ENCODE results near the gene INAFM2. TPM values are rescaled to one million over a fixed set of nuclear protein-coding genes. Genes with fewer than 3 reads are reported as not detected.

INAFM2 gene
- total RNA-seq, 2 experiments from 2014 or later: 3.3 to 4.4 TPM

DNA sequence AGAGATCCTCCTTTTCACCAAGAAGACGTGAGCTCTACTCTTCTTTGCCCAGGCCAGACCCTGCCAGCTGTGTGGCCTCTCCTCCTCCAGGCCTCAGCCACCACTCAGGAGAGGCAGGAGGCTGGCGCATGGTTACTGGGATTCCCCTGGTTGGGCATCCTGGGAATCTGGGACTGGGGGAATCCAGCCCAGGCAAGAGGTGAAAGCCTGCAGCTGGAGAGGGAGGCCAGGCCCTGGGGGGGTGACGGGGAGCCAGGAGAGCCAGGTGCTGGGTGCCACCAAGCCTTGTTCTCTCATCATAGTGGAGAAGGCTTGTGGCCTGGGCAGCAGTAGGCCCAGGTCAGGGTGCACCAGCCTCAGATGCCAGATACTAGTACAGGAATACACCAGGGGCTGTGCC, 11.0 kb downstream of the INAFM2 start:
- TF ChIP-seq, protein P1, sequence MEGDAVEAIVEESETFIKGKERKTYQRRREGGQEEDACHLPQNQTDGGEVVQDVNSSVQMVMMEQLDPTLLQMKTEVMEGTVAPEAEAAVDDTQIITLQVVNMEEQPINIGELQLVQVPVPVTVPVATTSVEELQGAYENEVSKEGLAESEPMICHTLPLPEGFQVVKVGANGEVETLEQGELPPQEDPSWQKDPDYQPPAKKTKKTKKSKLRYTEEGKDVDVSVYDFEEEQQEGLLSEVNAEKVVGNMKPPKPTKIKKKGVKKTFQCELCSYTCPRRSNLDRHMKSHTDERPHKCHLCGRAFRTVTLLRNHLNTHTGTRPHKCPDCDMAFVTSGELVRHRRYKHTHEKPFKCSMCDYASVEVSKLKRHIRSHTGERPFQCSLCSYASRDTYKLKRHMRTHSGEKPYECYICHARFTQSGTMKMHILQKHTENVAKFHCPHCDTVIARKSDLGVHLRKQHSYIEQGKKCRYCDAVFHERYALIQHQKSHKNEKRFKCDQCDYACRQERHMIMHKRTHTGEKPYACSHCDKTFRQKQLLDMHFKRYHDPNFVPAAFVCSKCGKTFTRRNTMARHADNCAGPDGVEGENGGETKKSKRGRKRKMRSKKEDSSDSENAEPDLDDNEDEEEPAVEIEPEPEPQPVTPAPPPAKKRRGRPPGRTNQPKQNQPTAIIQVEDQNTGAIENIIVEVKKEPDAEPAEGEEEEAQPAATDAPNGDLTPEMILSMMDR (conservative IDR thresholded peaks at IDR 0.05; ENCODE audit: low read length): no peak
- TF ChIP-seq EZH2phosphoT487 (IDR thresholded peaks at IDR 0.05; ENCODE audit: borderline replicate concordance, low read depth, low read length): no peak
- intact Hi-C loops (cut with micrococcal nuclease; ENCODE audit: unreplicated experiment): no loop called here
- BruUV-seq (replicated peaks): no TSS peak
- CTCF ChIA-PET (ENCODE audit: unreplicated experiment): interaction anchor here (1.1 kb wide), 1 partner anchor 14 kb away, joined by 3 read pairs; no protein-coding TSS in a partner anchor
- no peak for DNase-seq (ENCODE audit: low spot score)
- H3K4me3 ChIP-seq (ENCODE audit: low read depth, low read length, poor library complexity, severe bottlenecking): no peak overlapping the region
- H3K79me2 ChIP-seq (ENCODE audit: insufficient read depth, low read depth, low read length): no peaks in the 10 kb centered on the region
- POLR2A ChIA-PET: interaction anchor here (1.0 kb wide), 1 partner anchor 21 kb away, joined by 3 read pairs; no protein-coding TSS in a partner anchor
- no peak overlapping the region for H3K27ac ChIP-seq (ENCODE audit: low read depth, low read length, poor library complexity, severe bottlenecking)
- no peaks in the 10 kb centered on the region for H3K9me3 ChIP-seq (ENCODE audit: low read length)
- H3K9me2 ChIP-seq (ENCODE audit: insufficient read depth, low read length): no peaks in the 10 kb centered on the region
- no peak overlapping the region for H3K4me2 ChIP-seq (ENCODE audit: low read length)
- H2AFZ ChIP-seq (ENCODE audit: low read length): no peak overlapping the region
- H3K4me1 ChIP-seq (ENCODE audit: insufficient read depth, low read length, poor library complexity, severe bottlenecking): peaks cover 13% of the 10 kb centered on the region
- no peaks in the 10 kb centered on the region for H3K36me3 ChIP-seq (ENCODE audit: insufficient read depth, low read length)
- H4K20me1 ChIP-seq (ENCODE audit: insufficient read depth, low read length): no peaks in the 10 kb centered on the region

DNA sequence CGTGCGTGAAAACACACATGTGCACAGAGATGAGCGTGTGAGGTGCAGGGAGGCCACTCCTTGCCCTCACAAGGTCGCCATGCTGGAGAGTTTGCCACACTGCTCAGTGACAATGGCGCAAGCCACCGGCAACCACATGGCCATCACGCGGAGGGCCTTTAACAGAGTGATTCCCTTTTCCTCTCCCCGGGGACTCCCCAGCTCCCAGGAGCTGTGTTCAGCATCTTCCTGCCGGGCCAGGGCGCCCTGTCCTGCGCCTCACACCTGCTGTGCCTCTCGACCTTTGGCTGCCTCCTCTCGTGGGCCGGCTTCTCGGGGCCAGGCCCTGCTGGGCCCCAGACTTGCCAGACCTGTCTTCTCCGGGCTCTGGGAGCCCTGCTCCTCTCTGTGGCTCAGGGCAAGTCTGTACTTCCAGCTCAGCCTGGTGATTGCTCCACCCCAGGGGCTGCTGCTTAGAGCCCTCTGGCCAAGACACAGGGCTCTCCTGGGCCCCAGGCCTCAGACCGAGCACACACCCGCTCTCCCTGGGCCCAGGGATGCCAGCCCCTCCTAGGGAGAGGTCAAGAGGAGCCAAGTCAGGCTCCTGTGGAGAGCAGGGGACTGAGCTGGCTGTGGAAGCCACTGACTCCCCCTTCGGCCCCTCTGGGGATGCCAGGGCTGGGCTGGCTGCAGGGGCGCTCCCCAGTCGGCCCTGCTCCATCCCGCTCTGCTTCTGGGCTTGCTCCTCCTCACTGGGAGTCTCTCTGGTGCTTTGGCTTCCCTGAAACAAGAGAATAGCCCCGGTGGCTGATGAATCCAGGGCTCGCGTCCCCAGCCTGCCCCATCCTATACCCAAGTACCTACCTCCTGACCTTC, 11.7 kb downstream of the INAFM2 start:
- CTCF ChIA-PET (ENCODE audit: unreplicated experiment): no interaction called here
- Histone ChIP-seq H3K4me2 (ENCODE audit: low read length) (no peak overlapping the region), H3K9me2 (ENCODE audit: insufficient read depth, low read length) (no peaks in the 10 kb centered on the region), H3K4me3 (ENCODE audit: low read depth, low read length, poor library complexity, severe bottlenecking) (no peak overlapping the region), H3K4me1 (ENCODE audit: insufficient read depth, low read length, poor library complexity, severe bottlenecking) (peaks cover 13% of the 10 kb centered on the region), H2AFZ (ENCODE audit: low read length) (no peak overlapping the region), H3K79me2 (ENCODE audit: insufficient read depth, low read depth, low read length) (no peaks in the 10 kb centered on the region), H3K9me3 (ENCODE audit: low read length) (no peaks in the 10 kb centered on the region), H3K27ac (ENCODE audit: low read depth, low read length, poor library complexity, severe bottlenecking) (no peak overlapping the region), H3K36me3 (ENCODE audit: insufficient read depth, low read length) (no peaks in the 10 kb centered on the region), H4K20me1 (ENCODE audit: insufficient read depth, low read length) (no peaks in the 10 kb centered on the region)
- intact Hi-C loops (cut with micrococcal nuclease; ENCODE audit: unreplicated experiment): no loop called here
- no TSS peak for BruUV-seq (replicated peaks)
- POLR2A ChIA-PET: interaction anchor here (1.0 kb wide), 1 partner anchor 20 kb away, joined by 3 read pairs; no protein-coding TSS in a partner anchor
- no peak for DNase-seq (ENCODE audit: low spot score)
- TF ChIP-seq EZH2phosphoT487 (IDR thresholded peaks at IDR 0.05; ENCODE audit: borderline replicate concordance, low read depth, low read length): no peak
- TF ChIP-seq, protein P1 (conservative IDR thresholded peaks at IDR 0.05; ENCODE audit: low read length): no peak

All from OCI-LY7 (cell line).